GM21447 (cell line): Measurements from ENCODE around the gene ARHGAP26.

ENCODE experiments used
- ATAC-seq: cut with Tn5 transposase; IDR thresholded peaks from one replicate; pipeline ENCODE4 v1.9.1; 2021; ENCODE audit not compliant: unreplicated experiment

Gene ARHGAP26

GRCh38 chr5:142870532-142871362 is 100.6 kb downstream of the ARHGAP26 start:
- ATAC-seq = no peak

DNA sequence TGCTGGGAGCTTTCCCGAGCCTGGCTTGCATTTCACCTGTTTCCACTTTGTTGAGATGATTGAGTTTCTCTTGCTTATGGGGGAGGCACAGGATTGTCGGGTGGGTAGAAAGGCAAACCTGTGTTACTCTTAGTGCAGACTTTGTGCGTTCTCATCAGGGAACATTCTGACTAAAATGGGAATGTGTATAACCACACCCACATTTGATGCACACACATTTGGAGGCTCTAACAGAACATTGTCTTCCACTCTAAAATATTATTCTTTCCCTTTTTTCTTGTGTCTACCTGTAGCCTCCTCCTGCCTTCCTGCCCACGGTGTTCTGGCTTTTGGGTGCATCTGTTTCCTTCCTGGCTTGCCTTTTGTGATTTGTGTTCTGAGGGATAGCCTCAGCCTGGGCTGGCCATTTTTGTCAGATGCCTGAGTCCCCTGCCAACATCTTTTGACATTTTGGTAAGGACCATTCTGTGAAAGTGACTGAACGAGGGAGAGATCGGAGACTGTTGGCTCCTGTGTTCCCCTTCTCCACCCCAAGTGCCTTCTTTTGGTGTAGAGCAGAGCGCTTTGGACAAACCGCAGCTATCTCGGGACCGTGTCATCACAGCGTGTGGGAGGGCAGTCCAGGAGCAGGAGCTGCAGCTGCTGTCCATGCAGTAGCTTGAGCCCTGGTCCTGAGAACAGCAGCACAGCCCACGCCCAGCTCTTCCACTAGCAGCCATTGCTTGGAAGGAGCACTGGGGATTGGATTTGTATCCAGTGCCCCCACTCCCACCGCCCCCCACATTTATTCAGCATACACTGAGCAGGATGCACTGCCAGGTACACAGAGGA is 101.4 kb downstream of the ARHGAP26 start:
- no peak for ATAC-seq

DNA sequence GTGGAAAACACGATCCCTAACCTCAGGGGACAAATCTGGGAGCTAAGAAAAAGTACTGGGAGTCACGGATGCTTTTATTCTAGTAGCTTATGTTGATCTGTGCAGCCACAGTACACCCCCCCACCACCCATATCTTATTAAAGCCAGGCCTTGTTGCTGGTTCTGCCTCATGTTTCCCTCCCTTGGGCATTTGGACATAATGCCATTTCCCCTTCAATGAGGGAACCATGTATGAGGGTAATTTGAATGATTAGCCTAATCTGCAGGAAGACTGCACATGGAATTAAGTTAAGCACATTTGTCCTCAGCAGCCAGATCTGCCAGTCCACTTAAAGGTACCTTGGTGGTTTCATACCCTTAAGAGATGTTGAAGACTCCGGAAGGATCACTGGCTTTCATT is 102.0 kb downstream of the ARHGAP26 start:
- no peak for ATAC-seq

DNA sequence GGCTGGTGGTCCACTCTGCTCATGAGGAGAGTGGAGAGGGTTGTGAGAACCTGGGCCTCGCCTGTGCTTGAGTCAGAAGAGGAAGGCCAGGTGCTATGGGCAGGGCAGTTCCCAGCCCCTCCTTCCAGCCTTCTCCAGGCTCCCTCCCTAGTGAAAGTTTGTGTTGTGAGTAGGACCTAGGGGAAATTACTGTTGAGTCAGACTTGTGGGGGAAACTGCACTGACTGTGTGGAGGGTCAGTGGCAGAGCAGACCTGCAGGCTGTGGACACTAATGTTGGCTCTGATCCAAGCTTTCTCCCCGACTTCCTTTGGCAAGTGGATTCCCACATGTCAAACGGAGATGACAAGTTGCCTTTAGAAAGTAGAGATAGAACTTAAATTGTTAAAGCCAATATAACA is 102.6 kb downstream of the ARHGAP26 start:
- no peak for ATAC-seq

- no peak for ATAC-seq
Observed at GRCh38 chr5:142873831-142874230, 103.7 kb downstream of the ARHGAP26 start.

- ATAC-seq = no peak
Observed at GRCh38 chr5:142874540-142874939, 104.4 kb downstream of the ARHGAP26 start.

GRCh38 chr5:142875936-142876335 is 105.8 kb downstream of the ARHGAP26 start:
- no peak for ATAC-seq

- no peak for ATAC-seq
Observed at GRCh38 chr5:142876817-142877216, 106.6 kb downstream of the ARHGAP26 start.

DNA sequence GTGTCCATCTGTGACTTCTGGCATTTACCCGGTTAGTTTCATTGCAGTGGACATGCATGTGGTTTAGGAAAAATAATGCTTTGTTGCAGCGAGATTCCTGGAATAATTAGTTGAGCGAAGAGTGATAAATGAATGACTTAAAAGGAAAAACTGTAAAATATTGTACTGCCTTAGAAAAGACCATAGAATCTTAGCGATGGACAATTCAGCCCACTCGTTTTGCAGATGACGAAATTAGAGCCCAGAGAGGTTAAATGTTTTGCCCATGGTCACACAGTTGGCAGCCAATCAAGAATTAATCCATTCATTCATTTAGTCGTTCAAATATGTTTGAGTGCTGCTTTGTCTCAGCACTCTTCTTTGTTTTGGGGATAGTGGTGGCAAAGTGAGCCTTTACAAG is 107.9 kb downstream of the ARHGAP26 start:
- no peak for ATAC-seq

DNA sequence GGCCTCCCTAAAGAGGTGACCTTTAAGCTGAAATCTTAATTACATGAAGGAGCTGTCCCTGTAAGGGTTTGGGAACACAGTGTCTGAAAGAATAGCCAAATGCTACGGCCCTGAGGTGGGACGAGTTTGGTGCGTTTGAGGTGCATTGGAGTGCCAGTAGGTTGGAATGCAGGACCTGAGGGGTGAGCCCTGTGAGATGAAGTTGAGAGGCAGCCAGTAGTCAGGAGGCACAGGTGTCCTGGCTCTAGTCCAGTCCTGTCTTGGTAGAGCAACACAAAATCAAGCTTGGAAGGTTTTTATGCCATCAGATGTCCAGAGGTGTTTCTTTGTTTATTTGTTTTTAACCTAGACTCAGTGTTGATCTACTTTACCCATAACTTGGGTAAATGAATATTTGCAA is 108.5 kb downstream of the ARHGAP26 start:
- no peak for ATAC-seq

DNA sequence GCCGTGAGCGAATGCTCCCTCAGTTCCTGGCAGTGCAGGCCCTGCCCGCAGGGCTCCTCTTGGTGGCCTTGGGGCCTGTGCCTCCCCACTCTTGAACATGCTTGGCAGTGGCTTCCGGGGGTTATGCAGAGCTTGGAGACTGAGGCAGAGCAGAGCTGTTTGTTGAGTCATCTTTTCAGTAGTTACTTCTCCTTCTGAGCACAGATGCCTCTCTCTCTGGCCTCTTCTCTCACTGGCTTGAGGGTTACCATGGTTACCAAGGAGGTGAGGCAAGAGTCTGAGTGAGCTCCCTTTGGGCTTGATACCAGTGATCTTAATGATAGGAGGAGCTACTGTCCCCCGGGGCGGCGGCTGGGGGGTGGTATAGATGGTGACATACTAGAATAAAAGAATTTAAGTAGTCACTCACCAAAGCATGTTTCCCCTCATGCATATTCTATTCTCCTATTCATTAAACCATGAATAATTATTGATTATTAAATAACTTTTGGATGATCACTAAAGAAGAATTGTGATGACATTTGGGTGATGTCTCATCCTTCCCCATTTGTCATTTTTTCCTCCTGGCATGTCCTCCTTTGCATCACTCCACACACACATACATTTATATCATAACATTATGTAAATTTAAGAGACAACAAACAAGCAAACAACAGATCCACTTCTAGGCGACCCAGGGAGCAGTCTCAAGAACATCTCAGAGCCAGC is 111.1 kb downstream of the ARHGAP26 start:
- no peak for ATAC-seq

DNA sequence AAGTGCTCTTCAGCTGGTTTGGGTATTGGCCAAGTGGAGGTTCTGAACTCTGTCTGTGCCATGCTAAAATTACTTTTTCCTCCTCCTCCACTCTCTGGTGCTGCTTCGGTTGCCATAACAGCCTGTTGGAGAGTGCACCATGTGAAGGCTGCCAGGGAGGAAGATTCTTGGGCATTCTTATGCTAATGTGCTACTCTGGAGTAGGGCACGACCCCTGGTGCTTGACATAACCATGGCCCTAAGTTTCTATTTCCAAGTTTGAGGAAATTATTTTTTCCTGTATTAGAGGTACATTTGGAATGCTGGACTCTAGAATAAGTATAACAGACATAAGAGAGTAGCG is 111.6 kb downstream of the ARHGAP26 start:
- no peak for ATAC-seq

DNA sequence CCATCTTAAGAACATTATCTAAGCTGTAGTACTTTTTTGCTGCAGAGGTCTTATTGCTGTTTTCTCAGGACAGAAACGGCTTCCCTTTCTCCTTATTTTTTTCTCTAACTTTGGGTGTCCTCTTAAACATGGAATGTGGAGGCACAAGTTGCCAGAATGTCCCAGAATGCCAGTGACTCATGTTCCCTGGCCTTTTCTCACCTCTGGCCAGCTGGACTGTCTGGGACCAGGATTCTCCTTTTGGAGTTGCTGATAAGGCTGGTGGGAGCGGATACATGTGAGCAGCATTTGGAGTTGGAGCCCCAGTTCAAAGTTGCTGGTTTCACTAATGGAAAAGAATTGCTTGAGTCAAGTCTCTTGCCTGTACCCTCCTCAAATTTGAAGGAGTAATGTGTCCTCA is 112.8 kb downstream of the ARHGAP26 start:
- ATAC-seq = no peak

GRCh38 chr5:142883438-142883837 is 113.3 kb downstream of the ARHGAP26 start:
- no peak for ATAC-seq

- ATAC-seq = no peak
Observed at GRCh38 chr5:142884029-142884428, 113.9 kb downstream of the ARHGAP26 start.

DNA sequence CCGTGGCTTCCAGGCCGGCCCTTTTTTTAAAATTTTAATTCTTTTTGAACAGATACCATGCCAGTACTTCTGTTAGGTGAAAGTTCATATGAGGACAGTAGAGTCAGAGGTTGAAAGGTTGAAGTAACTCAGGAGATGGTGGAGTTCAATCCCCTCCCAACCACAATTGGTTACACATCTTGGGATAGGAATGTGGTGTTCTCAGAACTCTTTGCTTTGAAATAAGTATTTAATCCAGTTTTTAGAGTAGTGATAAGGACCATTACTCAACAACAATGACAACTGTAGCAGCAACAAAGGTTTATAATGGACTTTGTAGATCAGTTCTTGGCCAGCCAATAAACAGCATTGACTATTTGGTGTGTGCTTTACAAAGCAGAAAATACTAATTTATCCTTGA is 116.0 kb downstream of the ARHGAP26 start:
- no peak for ATAC-seq

DNA sequence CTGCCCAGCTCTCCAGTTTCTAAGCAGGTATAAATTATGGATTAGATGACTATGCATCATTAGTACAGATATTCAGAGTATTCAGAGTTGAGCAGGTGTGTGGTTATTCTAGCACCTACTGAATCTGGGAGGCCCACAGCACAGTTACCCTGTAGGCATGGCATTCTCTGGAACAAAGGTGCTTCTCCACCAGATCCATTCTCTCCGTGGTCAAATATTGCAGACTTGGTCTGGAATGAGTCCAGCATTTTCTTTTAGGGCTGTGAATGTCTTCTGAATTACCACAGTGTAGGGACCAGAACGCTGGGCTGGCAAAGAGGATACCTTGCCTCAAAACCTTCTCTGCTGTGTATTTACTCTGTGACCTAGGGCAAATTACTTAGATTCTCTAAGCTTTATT is 116.8 kb downstream of the ARHGAP26 start:
- no peak for ATAC-seq

- ATAC-seq = no peak
Observed at GRCh38 chr5:142888469-142889085, 118.4 kb downstream of the ARHGAP26 start.

DNA sequence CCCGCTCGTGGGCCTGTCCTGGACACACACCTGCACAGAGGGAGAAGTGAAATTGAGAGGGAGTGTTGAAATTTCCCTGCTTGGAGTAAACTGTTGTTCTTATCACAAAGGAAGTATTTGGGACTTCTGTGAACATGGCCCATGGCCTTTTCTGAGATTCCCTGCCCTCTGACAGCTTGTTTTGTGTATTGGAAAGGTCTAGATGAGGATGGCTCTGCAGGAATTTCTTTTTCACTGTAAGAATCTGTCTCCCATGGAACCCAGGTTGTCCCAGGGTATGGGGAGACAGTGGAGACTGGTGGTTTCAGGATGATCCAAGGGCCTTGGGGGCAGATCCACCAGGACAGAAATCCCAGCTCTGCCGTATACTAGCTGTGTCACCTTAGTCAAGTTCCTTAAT is 121.8 kb downstream of the ARHGAP26 start:
- no peak for ATAC-seq

DNA sequence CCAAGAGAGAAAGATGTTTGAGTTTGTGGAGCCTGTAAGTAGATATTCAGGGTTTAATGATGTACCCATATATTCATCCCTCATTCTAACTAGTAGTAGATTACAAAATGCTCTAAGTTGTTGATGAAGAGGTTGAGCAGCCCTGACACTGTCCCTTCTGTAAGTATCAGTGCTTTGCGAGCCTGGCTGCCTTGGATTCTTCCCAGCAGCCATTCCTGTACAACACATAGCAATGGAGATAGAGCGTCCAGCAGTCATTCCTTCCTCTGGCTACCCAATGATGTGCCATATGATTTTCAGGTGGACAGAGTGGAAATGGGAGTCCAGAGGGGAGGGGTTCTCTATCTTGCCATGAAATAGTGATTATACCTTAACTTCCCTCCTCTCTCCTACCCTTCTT is 124.1 kb downstream of the ARHGAP26 start:
- ATAC-seq = no peak

DNA sequence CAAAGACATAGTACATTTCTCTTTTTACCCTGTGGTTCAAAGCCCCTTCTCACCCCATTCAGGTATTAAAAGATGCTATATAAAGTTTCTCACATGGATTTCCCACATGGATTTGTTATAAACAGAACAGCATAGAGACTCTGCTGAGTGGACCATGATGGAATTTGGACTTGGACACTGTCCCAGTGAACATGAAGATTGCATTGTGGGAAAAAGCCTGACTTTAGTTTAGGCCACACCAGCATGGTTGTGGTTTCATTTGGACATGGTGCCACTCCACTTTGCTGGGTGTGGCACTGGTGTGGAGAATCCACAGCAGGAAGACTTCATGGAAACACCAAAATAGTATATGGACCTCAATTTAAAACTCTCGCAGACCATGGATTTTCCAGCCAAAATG is 124.6 kb downstream of the ARHGAP26 start:
- ATAC-seq = no peak
